Neural cell (in vitro differentiated cells): ENCODE measurements around the gene FAM110A.

ENCODE experiments used
- CTCF ChIP-seq: fragments of 450-650 bp; IDR thresholded peaks from 2 replicates; pipeline ENCODE4 v1.5.1; 2014; ENCODE audit warnings: antibody characterized with exemption, mild to moderate bottlenecking, moderate library complexity; ENCODE audit not compliant: poor library complexity, severe bottlenecking
- EP300 ChIP-seq: fragments of 450-650 bp; conservative IDR thresholded peaks from 2 replicates; pipeline ENCODE4 v1.6.1; 2014; ENCODE audit warnings: antibody characterized with exemption, mild to moderate bottlenecking, moderate library complexity; ENCODE audit not compliant: poor library complexity, severe bottlenecking
- EZH2 ChIP-seq: fragments of 200-600, 300-800 bp; shearing (Covaris generic), sonication (generic); IDR thresholded peaks from 2 replicates; pipeline ENCODE4 v1.6.1; 2014; ENCODE audit warnings: antibody characterized with exemption, low read length, borderline replicate concordance, mild to moderate bottlenecking; ENCODE audit not compliant: insufficient read depth, poor library complexity, severe bottlenecking
- POLR2AphosphoS5 ChIP-seq: IDR thresholded peaks from 2 replicates; pipeline ENCODE4 v1.6.1; 2012
- RAD21 ChIP-seq: fragments of 450-650 bp; conservative IDR thresholded peaks from 2 replicates; pipeline ENCODE4 v1.6.1; 2014; ENCODE audit warnings: antibody characterized with exemption, mild to moderate bottlenecking, moderate library complexity
- REST ChIP-seq: IDR thresholded peaks from 2 replicates; pipeline ENCODE4 v1.6.1; 2012; ENCODE audit warnings: borderline replicate concordance
- SMC3 ChIP-seq: fragments of 450-650 bp; conservative IDR thresholded peaks from 2 replicates; pipeline ENCODE4 v1.6.1; 2014; ENCODE audit warnings: antibody characterized with exemption, mild to moderate bottlenecking, moderate library complexity; ENCODE audit not compliant: poor library complexity
- TAF1 ChIP-seq: IDR thresholded peaks from 2 replicates; pipeline ENCODE4 v1.6.1; 2012; ENCODE audit warnings: low read depth

GRCh38 chr20:801678-802077 lies 31.8 kb upstream of the FAM110A start:
- TF ChIP-seq CTCF (no peak), EZH2 (no peak), SMC3 (no peak), POLR2AphosphoS5 (no peak), TAF1 (no peak), RAD21 (no peak), REST (no peak), EP300 (no peak)
